Activated naive CD8-positive, alpha-beta T cell treated with anti-CD3 and anti-CD28 coated beads, Interleukin-2, amount 50 U/mL, for 24 hours (primary cell): ENCODE data around the gene DOK4.
"Not testable (repeated sequence)": the region's sequence is repeated elsewhere in the genome, so short reads cannot be mapped to it uniquely, and the experiment has no call there.

Experiments used
- ATAC-seq: fragments of 150-1000 bp; cut with Tn5 transposase; one replicate; pipeline ENCODE4 v1.10.0; 2021
- DNase-seq: peaks from one replicate; pipeline ENCODE4 v3.0.0; 2021
- H3K27ac Mint-ChIP-seq: one replicate; pipeline ENCODE4 v1.8.0; 2021; ENCODE audit warnings: mild to moderate bottlenecking, mixed read lengths
- H3K27me3 Mint-ChIP-seq: one replicate; pipeline ENCODE4 v1.8.0; 2021; ENCODE audit warnings: mixed read lengths
- H3K36me3 Mint-ChIP-seq: one replicate; pipeline ENCODE4 v1.8.0; 2021; ENCODE audit warnings: low read depth, mixed read lengths
- H3K4me1 Mint-ChIP-seq: one replicate; pipeline ENCODE4 v1.8.0; 2021; ENCODE audit warnings: mixed read lengths
- H3K4me3 Mint-ChIP-seq: one replicate; pipeline ENCODE4 v1.8.0; 2021; ENCODE audit warnings: mild to moderate bottlenecking, moderate library complexity, mixed read lengths
- H3K9me3 Mint-ChIP-seq: one replicate; pipeline ENCODE4 v1.8.0; 2021; ENCODE audit warnings: mixed read lengths

Gene DOK4

GRCh38 chr16:57500578-57501111 lies 14.4 kb upstream of the DOK4 start:
- H3K9me3 Mint-ChIP-seq, result no peaks in the 10 kb centered on the region
- no peaks in the 10 kb centered on the region for H3K4me1 Mint-ChIP-seq
- no peak for ATAC-seq
- DNase-seq, result no peak
- no peak overlapping the region for H3K4me3 Mint-ChIP-seq
- no peak overlapping the region for H3K27ac Mint-ChIP-seq
- no peaks in the 10 kb centered on the region for H3K36me3 Mint-ChIP-seq
- H3K27me3 Mint-ChIP-seq, result no peaks in the 10 kb centered on the region

GRCh38 chr16:57499941-57500340 lies 13.6 kb upstream of the DOK4 start:
- not testable (repeated sequence) for H3K4me1 Mint-ChIP-seq, H3K4me3 Mint-ChIP-seq, H3K36me3 Mint-ChIP-seq, DNase-seq, H3K27me3 Mint-ChIP-seq, H3K27ac Mint-ChIP-seq, ATAC-seq, H3K9me3 Mint-ChIP-seq

DNA sequence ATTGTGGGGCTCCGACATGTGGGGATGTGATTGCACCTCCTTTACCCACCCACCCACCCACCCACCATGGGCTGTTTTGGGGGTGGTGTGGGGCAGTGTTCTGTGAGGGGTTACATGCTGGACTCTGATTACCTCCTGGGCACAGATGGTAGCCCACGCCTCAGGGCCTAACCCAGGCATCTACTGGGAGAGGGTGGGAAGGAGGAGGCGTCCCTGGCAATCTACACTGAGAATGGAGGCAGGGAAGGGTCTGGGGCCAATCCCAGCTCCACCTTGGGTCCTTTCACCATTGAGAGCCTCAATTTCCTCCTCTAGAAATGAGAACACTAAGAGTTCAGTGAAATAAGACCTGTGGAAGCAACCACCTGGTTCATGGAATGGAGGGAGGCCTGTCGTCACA lies 11.7 kb upstream of the DOK4 start:
- ATAC-seq (no peak), DNase-seq (no peak)
- Mint-ChIP-seq H3K9me3 (no peaks in the 10 kb centered on the region), H3K27me3 (no peaks in the 10 kb centered on the region), H3K4me3 (no peak overlapping the region), H3K27ac (no peak overlapping the region), H3K36me3 (no peaks in the 10 kb centered on the region), H3K4me1 (no peaks in the 10 kb centered on the region)

DNA sequence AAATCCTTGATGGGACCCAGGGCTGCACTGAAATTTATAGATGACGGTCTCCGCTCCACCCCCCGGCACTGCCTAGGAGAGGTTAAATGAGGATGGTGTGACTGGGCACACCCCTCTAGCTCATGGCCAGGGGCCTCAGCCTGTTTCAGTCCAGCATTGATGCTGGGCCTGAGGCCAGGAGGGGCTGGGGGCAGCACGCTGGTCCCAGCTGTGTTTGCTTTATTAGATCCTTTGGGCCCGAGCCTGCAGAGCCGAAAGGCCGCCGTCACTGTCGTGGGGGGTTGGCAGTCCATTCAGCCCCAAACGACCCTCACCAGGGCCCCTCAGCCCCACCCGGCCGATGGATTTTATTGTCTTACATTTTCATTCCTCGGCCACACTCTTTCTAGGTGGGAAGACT lies 10.8 kb upstream of the DOK4 start:
- H3K36me3 Mint-ChIP-seq, result no peaks in the 10 kb centered on the region
- no peaks in the 10 kb centered on the region for H3K27me3 Mint-ChIP-seq
- no peak overlapping the region for H3K27ac Mint-ChIP-seq
- H3K9me3 Mint-ChIP-seq, result no peaks in the 10 kb centered on the region
- no peak for ATAC-seq
- no peak for DNase-seq
- H3K4me3 Mint-ChIP-seq, result no peak overlapping the region
- H3K4me1 Mint-ChIP-seq, result no peaks in the 10 kb centered on the region

DNA sequence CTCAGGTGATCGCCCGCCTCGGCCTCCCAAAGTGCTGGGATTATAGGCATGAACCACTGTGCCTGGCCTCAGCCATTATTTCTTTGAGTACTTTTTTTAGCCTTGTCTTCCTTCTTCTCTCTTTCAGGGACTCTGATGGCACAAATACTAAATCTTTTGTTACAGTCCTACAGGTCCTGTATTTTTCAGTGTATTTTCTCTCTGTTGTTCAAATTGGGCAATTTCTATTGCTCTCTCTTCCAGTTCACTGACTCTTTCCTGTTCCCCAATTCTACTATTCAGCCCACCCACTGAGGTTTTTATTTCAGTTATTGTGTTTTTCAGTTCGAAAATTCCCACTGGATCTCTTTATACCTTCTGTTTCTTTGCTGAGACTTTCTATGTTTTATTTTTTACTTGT lies 7.5 kb upstream of the DOK4 start:
- no peaks in the 10 kb centered on the region for H3K9me3 Mint-ChIP-seq
- no peaks in the 10 kb centered on the region for H3K27me3 Mint-ChIP-seq
- ATAC-seq, result no peak
- no peaks in the 10 kb centered on the region for H3K36me3 Mint-ChIP-seq
- H3K4me3 Mint-ChIP-seq, result no peak overlapping the region
- no peaks in the 10 kb centered on the region for H3K4me1 Mint-ChIP-seq
- H3K27ac Mint-ChIP-seq, result no peak overlapping the region
- no peak for DNase-seq

DNA sequence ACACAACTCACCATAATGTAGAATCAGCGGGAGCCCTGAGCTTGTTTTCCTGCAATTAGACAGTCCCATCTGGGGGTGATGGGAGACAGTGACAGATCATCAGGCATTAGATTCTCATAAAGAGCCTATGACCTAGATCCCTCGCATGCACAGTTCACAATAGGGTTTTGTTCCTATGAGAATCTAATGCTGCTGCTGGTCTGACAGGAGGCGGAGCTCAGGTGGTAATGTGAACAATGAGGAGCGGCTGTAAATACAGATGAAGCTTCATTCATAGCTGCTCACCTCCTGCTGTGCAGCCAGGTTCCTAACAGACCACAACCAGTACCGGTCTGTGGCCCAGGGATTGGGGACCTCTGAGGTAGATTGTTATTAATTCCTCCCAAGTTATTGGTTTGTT lies 2.9 kb upstream of the DOK4 start:
- Mint-ChIP-seq H3K27ac (no peak overlapping the region), H3K4me3 (no peak overlapping the region), H3K27me3 (no peaks in the 10 kb centered on the region), H3K36me3 (no peaks in the 10 kb centered on the region), H3K4me1 (peaks cover 20% of the 10 kb centered on the region), H3K9me3 (no peaks in the 10 kb centered on the region)
- ATAC-seq, result no peak
- no peak for DNase-seq

GRCh38 chr16:57486858-57487834 lies 853 bp upstream of the DOK4 start:
- Mint-ChIP-seq H3K36me3 (no peaks in the 10 kb centered on the region), H3K4me1 (peaks cover 20% of the 10 kb centered on the region), H3K4me3 (peak overlapping the region; percentile 69), H3K9me3 (no peaks in the 10 kb centered on the region), H3K27ac (no peak overlapping the region), H3K27me3 (no peaks in the 10 kb centered on the region)
- DNase-seq, result no peak
- no peak for ATAC-seq

GRCh38 chr16:57485091-57485915 lies 990 bp downstream of the DOK4 start:
- H3K27me3 Mint-ChIP-seq, result no peaks in the 10 kb centered on the region
- no peaks in the 10 kb centered on the region for H3K36me3 Mint-ChIP-seq
- no peaks in the 10 kb centered on the region for H3K9me3 Mint-ChIP-seq
- H3K4me1 Mint-ChIP-seq, result peaks cover 20% of the 10 kb centered on the region
- peak overlapping the region; percentile 75 for H3K4me3 Mint-ChIP-seq
- H3K27ac Mint-ChIP-seq, result no peak overlapping the region
- DNase-seq (no peak), ATAC-seq (no peak)

- no peaks in the 10 kb centered on the region for H3K9me3 Mint-ChIP-seq
- H3K27me3 Mint-ChIP-seq, result no peaks in the 10 kb centered on the region
- no peak overlapping the region for H3K27ac Mint-ChIP-seq
- DNase-seq, result no peak
- peaks cover 20% of the 10 kb centered on the region for H3K4me1 Mint-ChIP-seq
- no peak overlapping the region for H3K4me3 Mint-ChIP-seq
- no peak for ATAC-seq
- no peaks in the 10 kb centered on the region for H3K36me3 Mint-ChIP-seq
Observed at GRCh38 chr16:57484515-57485005, 1.7 kb downstream of the DOK4 start.

DNA sequence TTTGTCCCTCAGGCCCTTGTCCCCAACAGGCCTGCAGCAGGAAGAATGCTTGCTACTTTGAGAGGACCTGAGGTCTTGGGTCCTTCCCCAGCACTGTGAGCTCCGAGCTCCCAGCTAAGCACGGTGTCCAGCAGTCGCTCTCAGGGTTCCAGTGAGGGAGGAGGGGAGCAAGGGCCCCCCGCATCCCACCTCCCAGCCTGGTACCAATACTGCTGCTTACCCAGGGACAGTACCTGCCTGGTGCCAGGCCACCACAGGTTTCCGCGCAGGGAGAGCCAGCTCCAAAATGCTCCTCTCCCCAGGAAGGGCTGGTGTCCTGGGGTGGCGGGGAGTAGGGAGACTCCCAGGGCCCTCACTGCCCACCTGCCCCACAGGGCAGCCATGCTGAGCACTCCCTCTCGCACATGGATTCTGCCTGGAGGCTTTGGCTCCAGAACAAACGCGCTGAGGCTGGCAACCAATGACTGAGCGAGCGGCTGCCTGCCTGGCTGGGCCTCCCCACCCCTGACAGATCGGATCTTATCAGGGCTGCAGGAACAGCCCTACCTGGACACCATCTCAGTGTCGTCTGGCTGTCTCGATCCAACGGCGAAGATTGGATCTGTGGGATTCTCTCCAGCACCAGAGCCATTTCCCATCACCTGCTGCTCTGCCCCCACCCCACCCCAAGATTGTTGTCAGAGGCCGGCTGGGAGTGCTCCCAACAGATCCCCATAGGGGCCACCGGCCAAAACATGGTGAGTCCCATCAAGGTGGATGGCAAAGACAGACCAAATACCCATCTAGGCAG lies 2.4 kb downstream of the DOK4 start:
- peaks cover 21% of the 10 kb centered on the region for H3K4me1 Mint-ChIP-seq
- no peaks in the 10 kb centered on the region for H3K9me3 Mint-ChIP-seq
- H3K4me3 Mint-ChIP-seq, result no peak overlapping the region
- H3K36me3 Mint-ChIP-seq, result no peaks in the 10 kb centered on the region
- no peaks in the 10 kb centered on the region for H3K27me3 Mint-ChIP-seq
- ATAC-seq (no peak), DNase-seq (no peak)
- no peak overlapping the region for H3K27ac Mint-ChIP-seq

- no peak overlapping the region for H3K4me3 Mint-ChIP-seq
- no peaks in the 10 kb centered on the region for H3K9me3 Mint-ChIP-seq
- no peaks in the 10 kb centered on the region for H3K27me3 Mint-ChIP-seq
- DNase-seq, result no peak
- peaks cover 25% of the 10 kb centered on the region for H3K4me1 Mint-ChIP-seq
- ATAC-seq, result no peak
- no peaks in the 10 kb centered on the region for H3K36me3 Mint-ChIP-seq
- no peak overlapping the region for H3K27ac Mint-ChIP-seq
Observed at GRCh38 chr16:57482845-57483545, 3.3 kb downstream of the DOK4 start.

DNA sequence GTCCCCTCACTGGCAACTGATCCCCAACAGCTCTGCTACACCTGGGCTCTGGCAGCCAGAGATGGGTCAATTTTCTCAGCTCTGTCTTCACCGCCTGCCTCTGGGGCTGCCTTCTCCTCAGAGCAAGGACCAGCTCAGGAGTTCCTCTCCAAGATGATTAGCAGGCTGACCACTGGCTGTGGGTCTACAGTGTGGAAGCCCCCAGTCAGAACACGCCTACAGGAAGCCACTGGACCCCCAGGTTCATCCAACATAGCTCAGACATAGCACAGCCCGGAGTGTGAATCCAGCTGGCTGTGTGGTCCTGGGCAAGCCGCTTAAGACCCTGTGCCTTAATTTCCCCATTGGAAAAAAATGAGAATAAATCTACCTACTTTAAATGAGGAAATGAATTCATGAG lies 4.9 kb downstream of the DOK4 start:
- Mint-ChIP-seq H3K4me1 (peaks cover 18% of the 10 kb centered on the region), H3K9me3 (no peaks in the 10 kb centered on the region), H3K27ac (no peak overlapping the region), H3K36me3 (no peaks in the 10 kb centered on the region), H3K27me3 (no peaks in the 10 kb centered on the region), H3K4me3 (no peak overlapping the region)
- no peak for DNase-seq
- ATAC-seq, result no peak

DNA sequence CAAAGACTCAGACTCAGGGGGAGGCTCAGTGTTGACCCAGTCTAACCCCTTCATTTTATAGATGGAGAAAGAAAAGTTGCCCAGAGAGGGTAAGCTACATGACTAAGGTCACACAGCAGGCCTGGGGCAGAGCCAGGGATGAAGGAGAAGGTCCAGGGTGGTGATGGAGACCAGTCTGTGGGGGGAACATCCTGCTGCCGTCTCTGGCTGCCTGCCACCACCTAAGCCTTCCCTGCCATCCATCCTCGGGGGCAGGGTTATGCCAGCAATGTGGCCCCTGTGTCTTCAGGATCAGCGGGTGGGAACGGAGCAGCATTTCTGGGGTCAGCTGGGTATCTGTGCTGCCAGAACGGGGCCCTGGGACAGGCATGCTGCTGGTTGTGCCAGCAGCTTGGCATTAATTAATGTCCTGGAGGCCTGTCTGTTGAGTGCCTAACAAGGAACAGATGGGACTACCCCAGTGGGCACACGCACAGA lies 5.5 kb downstream of the DOK4 start:
- Mint-ChIP-seq H3K4me1 (peaks cover 22% of the 10 kb centered on the region), H3K27ac (no peak overlapping the region)

More for the DNA sequence above, 5.5 kb downstream of the DOK4 start:
- Mint-ChIP-seq H3K36me3 (no peaks in the 10 kb centered on the region), H3K27me3 (no peaks in the 10 kb centered on the region), H3K9me3 (no peaks in the 10 kb centered on the region), H3K4me3 (no peak overlapping the region)
- DNase-seq (no peak), ATAC-seq (no peak)
